A549 (cell line): ENCODE results near the gene OGFOD2. TPM values are rescaled to one million over a fixed set of nuclear protein-coding genes. Genes with fewer than 3 reads are reported as not detected.

ENCODE experiments used
- ATAC-seq, 2 experiments: fragments of 200-7000 bp in 1 of 2; fragments of >200 bp in 1 of 2; cut with Nextera tagmentation in 1 of 2; cut with Tn5 transposase in 1 of 2; 3 replicates each; pipeline versions ENCODE4 v1.8.0 to v1.9.1; 2018 to 2020; ENCODE audit warnings: mild to moderate bottlenecking in 1 of 2, moderate library complexity in 1 of 2
- CTCF ChIA-PET: fragments of 300-600 bp; sonication (Branson Sonifier 250); formaldehyde crosslinking; extraction: SDS; loops from one replicate; lab custom pipeline; 2021; ENCODE audit warnings: antibody characterized with exemption, inconsistent platforms; lab: Yijun Ruan, JAX
- POLR2A ChIA-PET: fragments of 350-600 bp; formaldehyde crosslinking; extraction: SDS; loops from one replicate; lab custom pipeline; 2021; ENCODE audit warnings: antibody characterized with exemption, inconsistent platforms; lab: Yijun Ruan, JAX
- DNase-seq, 2 experiments: peaks; one replicate each; pipeline versions ENCODE4 v3.0.0 to v3.0.0-alpha.2; 2011 to 2016; ENCODE audit warnings: low read depth in 1 of 2, low spot score in 1 of 2
- FAIRE-seq: peaks from 2 replicates; lab custom pipeline; 2011; peaks lifted over from hg19 to GRCh38; lab: Jason Lieb, UNC
- H3K27ac ChIP-seq, 2 experiments: fragments of >200 bp; sonication (Bioruptor Twin); formaldehyde crosslinking; 3 replicates each; pipeline ENCODE4 v1.5.1; 2016 to 2017
- H3K4me1 ChIP-seq: fragments of >200 bp; sonication (Bioruptor Twin); formaldehyde crosslinking; 3 replicates; pipeline ENCODE4 v1.6.1; 2016
- H3K4me2 ChIP-seq: fragments of >200 bp; sonication (Bioruptor Twin); formaldehyde crosslinking; 3 replicates; pipeline ENCODE4 v1.6.1; 2016
- H3K4me3 ChIP-seq: fragments of >200 bp; sonication (Bioruptor Twin); formaldehyde crosslinking; 3 replicates; pipeline ENCODE4 v1.5.1; 2016
- H3K9me3 ChIP-seq: fragments of >200 bp; sonication (Bioruptor Twin); formaldehyde crosslinking; 3 replicates; pipeline ENCODE4 v1.6.1; 2016
- CHD2 ChIP-seq: fragments of 150-350 bp; IDR thresholded peaks from 2 replicates; pipeline ENCODE4 v1.6.1; 2014; ENCODE audit warnings: low read length; ENCODE audit not compliant: partially characterized antibody
- CHD4 ChIP-seq: fragments of 200-600 bp; sonication (generic); IDR thresholded peaks from 2 replicates; pipeline ENCODE4 v1.6.1; 2016; ENCODE audit warnings: antibody characterized with exemption, mild to moderate bottlenecking, borderline replicate concordance
- EHMT2 ChIP-seq: fragments of 200-600 bp; sonication (generic); IDR thresholded peaks from 2 replicates; pipeline ENCODE4 v1.6.1; 2016; ENCODE audit warnings: antibody characterized with exemption, low read depth, mild to moderate bottlenecking, moderate library complexity
- EP300 ChIP-seq, 2 experiments: fragments of >200 bp; sonication (Bioruptor Twin); formaldehyde crosslinking; IDR thresholded peaks; 2 replicates in 1 of 2; 3 replicates in 1 of 2; pipeline ENCODE4 v1.6.1; 2016 to 2017
- KDM5A ChIP-seq: fragments of 200-600 bp; sonication (generic); IDR thresholded peaks from 2 replicates; pipeline ENCODE4 v1.6.1; 2016; ENCODE audit warnings: antibody characterized with exemption, mild to moderate bottlenecking
- MYC ChIP-seq: IDR thresholded peaks from 2 replicates; pipeline ENCODE4 v1.6.1; 2012; ENCODE audit warnings: mild to moderate bottlenecking, inconsistent platforms, low read length, improper control_type of control experiment, borderline replicate concordance
- NR3C1 ChIP-seq: fragments of >200 bp; sonication (Bioruptor Twin); formaldehyde crosslinking; IDR thresholded peaks from 3 replicates; pipeline ENCODE4 v1.6.1; 2017
- POLR2AphosphoS2 ChIP-seq: conservative IDR thresholded peaks from 2 replicates; pipeline ENCODE4 v1.6.1; 2012; ENCODE audit warnings: low read length, improper control_type of control experiment, inconsistent platforms
- TFCP2L1 ChIP-seq: fragments of 250-450 bp; sonication (Bioruptor Pico); IDR thresholded peaks from 2 replicates; pipeline ENCODE4 v1.5.0; 2021; ENCODE audit warnings: mild to moderate bottlenecking
- WGBS: methylation state at CpG from one replicate; pipeline ENCODE4 v1.1.6; 2017; ENCODE audit errors: missing lambda C conversion rate; 5-methylcytosine and 5-hydroxymethylcytosine counted together
- polyA plus RNA-seq, 4 experiments: library from polyadenylated mRNA; depleted of rRNA in 3 of 4; stranded (reverse); fragments of >200 nt; fragmentation: RNase III in 1 of 4; extraction: RNeasy Plus Mini Kit Qiagen cat#74134 plus additional on column Dnase treatment in 1 of 4; gene quantifications; 2 replicates in 3 of 4; 3 replicates in 1 of 4; pipeline ENCODE4 v1.2.3, GENCODE V29; 2011 to 2017
- TF ChIP-seq, protein P1 (sequence below): fragments of 250-450 bp; sonication (Bioruptor Pico); IDR thresholded peaks from 2 replicates; pipeline ENCODE4 v1.5.0; 2021; ENCODE audit warnings: mild to moderate bottlenecking, moderate library complexity, borderline replicate concordance
- TF ChIP-seq, protein P2 (sequence below): fragments of >200 bp; sonication (Bioruptor Twin); formaldehyde crosslinking; IDR thresholded peaks from 3 replicates; pipeline ENCODE4 v1.6.1; 2016

OGFOD2 gene
- polyA plus RNA-seq, 2 of the 4 experiments (the other 2 are of a cell fraction), result 11.0 to 18.2 TPM

DNA sequence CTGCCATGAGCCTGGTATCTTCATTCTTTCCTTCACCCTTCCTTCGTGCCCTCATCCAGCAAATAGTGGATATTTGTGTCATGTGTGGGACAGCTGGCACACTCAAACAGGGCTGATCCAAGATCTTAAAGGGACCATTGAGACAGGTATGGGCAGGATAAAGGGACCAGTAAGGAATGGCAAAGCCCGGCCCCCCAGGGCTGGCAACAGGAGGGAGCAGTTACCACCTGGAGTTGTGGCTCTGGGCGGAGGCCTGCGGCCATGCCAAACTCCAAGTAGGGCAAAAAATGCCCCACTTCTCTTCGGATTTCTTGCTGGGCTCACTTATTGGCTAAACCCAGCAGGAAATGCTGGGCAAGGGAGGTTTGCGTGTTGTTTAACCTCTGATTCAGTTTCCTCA lies 2.1 kb downstream of the OGFOD2 start:
- no peaks in the 10 kb centered on the region for H3K9me3 ChIP-seq
- ChIA-PET POLR2A (interaction anchor here (1.6 to 3.6 kb wide), 2 partner anchors 11 to 256 kb away, joined by 13 to 18 read pairs; partner anchors contain the start of genes ABCB9, MPHOSPH9 and MTRFR), CTCF (interaction anchor here (0.9 to 1.5 kb wide), 3 partner anchors 12 to 261 kb away, joined by 3 to 4 read pairs (median 4); no protein-coding TSS in a partner anchor)
- FAIRE-seq, result no peak
- no peak overlapping the region; the same call in 2 of the 3 replicates for H3K4me2 ChIP-seq
- peaks cover 21% of the 10 kb centered on the region for H3K4me1 ChIP-seq
- no peak overlapping the region for H3K4me3 ChIP-seq
- TF ChIP-seq KDM5A, result no peak
- H3K27ac ChIP-seq, result no peak overlapping the region
- WGBS, result 88% methylated on average over 6 of the region's 6 CpGs
- ATAC-seq, result no peak
- no peak for DNase-seq

DNA sequence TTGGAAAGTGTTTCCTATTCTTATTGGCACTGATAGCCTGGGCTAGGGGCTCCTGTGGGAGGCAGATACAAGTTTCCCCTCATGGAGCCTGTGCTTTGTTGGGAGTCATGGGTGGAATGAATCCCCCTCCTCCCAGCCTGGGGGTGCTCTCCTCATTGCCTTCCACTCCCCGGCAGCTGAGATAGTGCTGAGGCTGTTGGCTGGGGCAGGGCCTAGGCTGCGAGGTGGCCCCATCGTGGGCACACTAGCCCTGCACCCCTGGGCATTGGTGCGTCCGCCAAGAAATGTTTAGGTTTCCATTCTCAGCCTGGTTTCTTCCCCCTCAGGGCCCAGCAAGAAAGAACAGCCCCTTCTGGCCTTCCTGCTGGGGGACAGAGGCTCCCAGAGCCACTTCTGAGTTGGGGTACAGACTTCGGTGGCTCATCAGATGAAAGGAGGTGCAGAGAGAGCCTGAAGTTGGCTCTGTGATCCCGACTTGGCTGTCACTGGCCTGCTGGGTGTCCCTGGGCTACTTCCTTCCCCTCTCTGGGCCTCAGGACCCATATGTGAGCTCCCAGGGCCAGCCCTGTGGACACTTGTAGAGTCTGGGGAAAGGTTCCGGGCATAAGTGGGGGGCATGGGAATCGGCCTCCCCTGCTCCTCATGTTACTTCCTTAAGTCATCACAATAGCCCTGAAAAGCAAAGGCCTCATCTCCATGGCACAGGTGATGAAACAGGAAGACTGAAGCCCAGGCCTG lies 2.8 kb downstream of the OGFOD2 start:
- DNase-seq (no peak), FAIRE-seq (no peak), ATAC-seq (no peak)
- peak overlapping the region in 1 of 2 experiments; percentile 1; a peak in 1 of 6 replicates for H3K27ac ChIP-seq
- H3K4me1 ChIP-seq, result peaks cover 25% of the 10 kb centered on the region
- TF ChIP-seq MYC, result no peak
- TF ChIP-seq, protein P1, sequence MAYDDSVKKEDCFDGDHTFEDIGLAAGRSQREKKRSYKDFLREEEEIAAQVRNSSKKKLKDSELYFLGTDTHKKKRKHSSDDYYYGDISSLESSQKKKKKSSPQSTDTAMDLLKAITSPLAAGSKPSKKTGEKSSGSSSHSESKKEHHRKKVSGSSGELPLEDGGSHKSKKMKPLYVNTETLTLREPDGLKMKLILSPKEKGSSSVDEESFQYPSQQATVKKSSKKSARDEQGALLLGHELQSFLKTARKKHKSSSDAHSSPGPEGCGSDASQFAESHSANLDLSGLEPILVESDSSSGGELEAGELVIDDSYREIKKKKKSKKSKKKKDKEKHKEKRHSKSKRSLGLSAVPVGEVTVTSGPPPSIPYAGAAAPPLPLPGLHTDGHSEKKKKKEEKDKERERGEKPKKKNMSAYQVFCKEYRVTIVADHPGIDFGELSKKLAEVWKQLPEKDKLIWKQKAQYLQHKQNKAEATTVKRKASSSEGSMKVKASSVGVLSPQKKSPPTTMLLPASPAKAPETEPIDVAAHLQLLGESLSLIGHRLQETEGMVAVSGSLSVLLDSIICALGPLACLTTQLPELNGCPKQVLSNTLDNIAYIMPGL (CRISPR knock-in tag), result no peak
- TF ChIP-seq NR3C1, result no peak
- no peak for TF ChIP-seq CHD2
- H3K4me2 ChIP-seq, result no peak overlapping the region
- H3K4me3 ChIP-seq, result no peak overlapping the region
- no peaks in the 10 kb centered on the region for H3K9me3 ChIP-seq
- ChIA-PET CTCF (interaction anchor here (0.6 to 1.5 kb wide), 4 partner anchors 11 to 260 kb away, joined by 3 to 5 read pairs (median 4); no protein-coding TSS in a partner anchor), POLR2A (no interaction called here)
- WGBS, result 85% methylated on average over 9 of the region's 9 CpGs

DNA sequence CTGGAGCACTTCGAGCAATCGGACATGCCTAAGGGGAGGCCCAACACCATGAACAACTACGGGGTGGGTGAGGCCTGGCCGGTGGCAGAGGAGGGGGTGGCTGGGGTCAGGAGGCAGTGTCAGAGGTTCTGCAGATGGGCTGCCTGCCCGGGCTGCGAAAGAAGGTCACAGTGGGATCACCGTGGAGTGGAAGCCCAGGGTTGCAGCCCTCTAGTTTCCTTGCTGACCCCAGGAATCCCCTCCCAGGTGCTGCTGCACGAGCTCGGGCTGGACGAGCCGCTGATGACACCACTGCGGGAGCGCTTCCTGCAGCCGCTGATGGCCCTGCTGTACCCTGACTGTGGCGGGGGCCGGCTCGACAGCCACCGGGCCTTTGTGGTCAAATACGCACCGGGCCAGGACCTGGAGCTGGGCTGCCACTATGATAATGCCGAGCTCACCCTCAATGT lies 3.5 kb downstream of the OGFOD2 start:
- POLR2A ChIA-PET, result interaction anchor here (2.3 kb wide), 1 partner anchor 254 kb away, joined by 12 read pairs; the partner anchor contains the start of genes MPHOSPH9 and MTRFR
- no peak overlapping the region for H3K4me2 ChIP-seq
- H3K4me3 ChIP-seq, result no peak overlapping the region
- DNase-seq (no peak), FAIRE-seq (no peak), ATAC-seq (no peak)
- H3K9me3 ChIP-seq, result no peaks in the 10 kb centered on the region
- no peak overlapping the region; a peak in 1 of 6 replicates for H3K27ac ChIP-seq
- WGBS, result 93% methylated on average over 21 of the region's 21 CpGs
- CTCF ChIA-PET, result interaction anchor here (0.6 to 1.5 kb wide), 4 partner anchors 65 to 259 kb away, joined by 4 to 10 read pairs (median 4); partner anchors contain the start of gene PITPNM2
- peaks cover 25% of the 10 kb centered on the region for H3K4me1 ChIP-seq
- TF ChIP-seq CHD4, result no peak
- TF ChIP-seq, protein P2, sequence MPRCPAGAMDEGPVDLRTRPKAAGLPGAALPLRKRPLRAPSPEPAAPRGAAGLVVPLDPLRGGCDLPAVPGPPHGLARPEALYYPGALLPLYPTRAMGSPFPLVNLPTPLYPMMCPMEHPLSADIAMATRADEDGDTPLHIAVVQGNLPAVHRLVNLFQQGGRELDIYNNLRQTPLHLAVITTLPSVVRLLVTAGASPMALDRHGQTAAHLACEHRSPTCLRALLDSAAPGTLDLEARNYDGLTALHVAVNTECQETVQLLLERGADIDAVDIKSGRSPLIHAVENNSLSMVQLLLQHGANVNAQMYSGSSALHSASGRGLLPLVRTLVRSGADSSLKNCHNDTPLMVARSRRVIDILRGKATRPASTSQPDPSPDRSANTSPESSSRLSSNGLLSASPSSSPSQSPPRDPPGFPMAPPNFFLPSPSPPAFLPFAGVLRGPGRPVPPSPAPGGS, result no peak
- TF ChIP-seq EHMT2, result no peak
- no peak for TF ChIP-seq TFCP2L1 (CRISPR knock-in tag)
- TF ChIP-seq EP300 (IDR thresholded peaks at IDR 0.05), result no peak
- TF ChIP-seq POLR2AphosphoS2, result no peak
